Transverse colon (tissue), 4 donors: ENCODE data around the gene ASH1L. TPM values are rescaled to one million over a fixed set of nuclear protein-coding genes. Genes with fewer than 3 reads are reported as not detected.

Source experiments
- DNase-seq: peaks from one replicate; pipeline ENCODE4 v3.0.0-alpha.2; 2019
- H3K27ac ChIP-seq, 4 donors: fragments of 200-600 bp; sonication (generic); 2 replicates each; pipeline ENCODE4 v1.5.1; 2016 to 2018; ENCODE audit warnings: inconsistent platforms in 4 of 4
- H3K27me3 ChIP-seq: fragments of 200-600 bp; sonication (generic); 2 replicates; pipeline ENCODE4 v1.5.1; 2017; ENCODE audit warnings: inconsistent platforms
- H3K36me3 ChIP-seq, 4 donors: fragments of 200-600 bp; sonication (generic); 2 replicates each; pipeline ENCODE4 v1.5.1; 2017 to 2019; ENCODE audit warnings: inconsistent platforms in 4 of 4
- H3K4me1 ChIP-seq, 4 donors: fragments of 200-600 bp; sonication (generic); 2 replicates each; pipeline ENCODE4 v1.5.1; 2017 to 2020; ENCODE audit warnings: inconsistent platforms in 4 of 4
- H3K4me3 ChIP-seq, 4 donors: fragments of 200-600 bp; sonication (generic); 1 replicate in 1 of 4; 2 replicates in 3 of 4; pipeline versions ENCODE4 v1.5.1 to v1.6.1; 2017 to 2019; ENCODE audit warnings: inconsistent platforms in 4 of 4
- H3K9me3 ChIP-seq, 2 donors: fragments of 200-600 bp; sonication (generic); 2 replicates each; pipeline ENCODE4 v1.5.1; 2017 to 2019; ENCODE audit warnings: inconsistent platforms in 2 of 2
- EP300 ChIP-seq: sonication (generic); formaldehyde crosslinking; IDR thresholded peaks from one replicate; pipeline ENCODE4 v1.6.1; 2017; ENCODE audit warnings: antibody characterized with exemption, low read depth
- POLR2A ChIP-seq: fragments of 450-650 bp; IDR thresholded peaks from one replicate; pipeline ENCODE4 v1.6.1; 2016; ENCODE audit warnings: antibody characterized with exemption, mild to moderate bottlenecking, moderate library complexity
- POLR2AphosphoS5 ChIP-seq, 3 donors: sonication (generic); formaldehyde crosslinking; IDR thresholded peaks; one replicate each; pipeline ENCODE4 v1.6.1; 2016; ENCODE audit warnings: antibody characterized with exemption in 3 of 3
- WGBS, 2 donors: methylation state at CpG; one replicate each; pipeline ENCODE4 v1.1.5; 2018; ENCODE audit warnings: low coverage in 1 of 2; 5-methylcytosine and 5-hydroxymethylcytosine counted together
- in situ Hi-C, 4 donors: fragments of 200-750 bp; cut with MboI; loops; one replicate each; pipeline versions ENCODE4 v1.15.0 to v1.15.1; 2017; ENCODE audit warnings: low sequenced_read_pairs in 3 of 4, low pct_ligation_motif_present in 1 of 4, low pct_unique_long_range_greater_than_20kb in 1 of 4
- intact Hi-C: fragments of 100-400 bp; cut with DNase I; formaldehyde crosslinking; loops from one replicate; pipeline ENCODE4 v1.15.1; 2023; ENCODE audit warnings: low total_unique reads
- total RNA-seq, 4 donors: library from RNA; depleted of rRNA; stranded (reverse); fragments of >200 nt; gene quantifications; one replicate each; pipeline ENCODE4 v1.1.0, GENCODE V29; 2016
- TF ChIP-seq, protein P1 (sequence below), 5 experiments: fragments of 200-600 bp in 3 of 5; fragments of 450-650 bp in 2 of 5; sonication (generic) in 3 of 5; IDR thresholded peaks; 1 replicate in 2 of 5; 2 replicates in 3 of 5; pipeline ENCODE4 v1.5.1; 2016 to 2017; ENCODE audit warnings: antibody characterized with exemption in 5 of 5, inconsistent platforms in 3 of 5, mild to moderate bottlenecking in 2 of 5, moderate library complexity in 1 of 5

Gene ASH1L
- total RNA-seq, 4 donors from 2014 or later = 47.4 to 206 (median 89.1) TPM

DNA sequence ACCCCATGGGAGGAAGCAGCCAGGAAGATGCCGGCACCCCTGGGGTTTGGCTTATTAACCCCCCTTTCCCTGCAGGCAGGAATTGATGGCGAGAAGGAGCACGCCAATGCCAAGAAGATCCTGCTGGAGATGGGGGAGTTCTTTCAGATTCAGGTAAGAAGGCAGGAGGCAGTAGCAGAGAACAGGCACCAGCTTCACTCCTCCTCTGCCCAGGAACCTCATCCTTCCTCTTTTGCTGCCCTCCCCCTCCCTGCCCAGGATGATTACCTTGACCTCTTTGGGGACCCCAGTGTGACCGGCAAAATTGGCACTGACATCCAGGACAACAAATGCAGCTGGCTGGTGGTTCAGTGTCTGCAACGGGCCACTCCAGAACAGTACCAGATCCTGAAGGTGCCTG is 243.1 kb downstream of the ASH1L start:
- no peak for DNase-seq
- TF ChIP-seq EP300 (no peak), POLR2A (no peak), POLR2AphosphoS5 (IDR thresholded peaks at IDR 0.05) (no peak)
- TF ChIP-seq, protein P1, sequence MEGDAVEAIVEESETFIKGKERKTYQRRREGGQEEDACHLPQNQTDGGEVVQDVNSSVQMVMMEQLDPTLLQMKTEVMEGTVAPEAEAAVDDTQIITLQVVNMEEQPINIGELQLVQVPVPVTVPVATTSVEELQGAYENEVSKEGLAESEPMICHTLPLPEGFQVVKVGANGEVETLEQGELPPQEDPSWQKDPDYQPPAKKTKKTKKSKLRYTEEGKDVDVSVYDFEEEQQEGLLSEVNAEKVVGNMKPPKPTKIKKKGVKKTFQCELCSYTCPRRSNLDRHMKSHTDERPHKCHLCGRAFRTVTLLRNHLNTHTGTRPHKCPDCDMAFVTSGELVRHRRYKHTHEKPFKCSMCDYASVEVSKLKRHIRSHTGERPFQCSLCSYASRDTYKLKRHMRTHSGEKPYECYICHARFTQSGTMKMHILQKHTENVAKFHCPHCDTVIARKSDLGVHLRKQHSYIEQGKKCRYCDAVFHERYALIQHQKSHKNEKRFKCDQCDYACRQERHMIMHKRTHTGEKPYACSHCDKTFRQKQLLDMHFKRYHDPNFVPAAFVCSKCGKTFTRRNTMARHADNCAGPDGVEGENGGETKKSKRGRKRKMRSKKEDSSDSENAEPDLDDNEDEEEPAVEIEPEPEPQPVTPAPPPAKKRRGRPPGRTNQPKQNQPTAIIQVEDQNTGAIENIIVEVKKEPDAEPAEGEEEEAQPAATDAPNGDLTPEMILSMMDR (IDR thresholded peaks at IDR 0.05) = no peak
- no peak overlapping the region for H3K4me3 ChIP-seq
- no peaks in the 10 kb centered on the region for H3K36me3 ChIP-seq
- H3K4me1 ChIP-seq = peaks cover 9 to 41% (median 32%) of the 10 kb centered on the region in 4 donors
- intact Hi-C loops = no loop called here
- in situ Hi-C loops = loop anchor here in 2 of 4 donors (10.0 kb wide), 1 partner anchor 65 kb away; the partner anchor contains the start of gene ENTREP3 (in 2 of the 2)
- WGBS, 2 donors = 89% methylated on average over 5 of the region's 5 CpGs; no CpG with 5 or more reads in 1 of the 2 donors
- H3K27me3 ChIP-seq = no peaks in the 10 kb centered on the region
- H3K27ac ChIP-seq = peak overlapping the region in 1 of 4 donors; percentile 100
- H3K9me3 ChIP-seq = no peaks in the 10 kb centered on the region

DNA sequence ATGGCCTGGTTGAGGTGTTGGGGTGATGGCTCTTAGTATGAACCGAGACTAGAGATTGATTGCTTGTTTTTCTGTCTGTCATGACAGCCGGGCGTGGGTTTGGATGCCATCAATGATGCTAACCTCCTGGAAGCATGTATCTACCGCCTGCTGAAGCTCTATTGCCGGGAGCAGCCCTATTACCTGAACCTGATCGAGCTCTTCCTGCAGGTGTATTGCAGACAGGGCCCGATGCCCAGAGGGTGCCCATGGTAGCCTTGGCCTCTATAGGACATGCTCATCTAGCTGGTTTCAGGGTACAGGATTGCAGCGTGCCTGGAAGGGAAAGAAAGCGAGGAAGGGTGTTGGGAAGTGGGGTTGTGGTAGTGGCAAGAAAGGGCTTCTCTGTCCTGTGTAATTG is 244.5 kb downstream of the ASH1L start:
- TF ChIP-seq POLR2AphosphoS5 (IDR thresholded peaks at IDR 0.05) (no peak), EP300 (no peak), POLR2A (no peak)
- TF ChIP-seq, protein P1 (IDR thresholded peaks at IDR 0.05) = no peak
- Histone ChIP-seq H3K9me3 (no peaks in the 10 kb centered on the region), H3K27me3 (no peaks in the 10 kb centered on the region), H3K36me3 (no peaks in the 10 kb centered on the region), H3K27ac (no peak overlapping the region), H3K4me3 (no peak overlapping the region), H3K4me1 (peaks cover 9 to 41% (median 32%) of the 10 kb centered on the region in 4 donors)
- intact Hi-C loops = no loop called here
- no peak for DNase-seq
- 83 to 91% methylated on average over 1 to 9 of the region's 9 CpGs for WGBS, 2 donors
- in situ Hi-C loops = loop anchor here in 2 of 4 donors (10.0 kb wide), 1 partner anchor 63 kb away; the partner anchor contains the start of gene ENTREP3 (in 2 of the 2)

DNA sequence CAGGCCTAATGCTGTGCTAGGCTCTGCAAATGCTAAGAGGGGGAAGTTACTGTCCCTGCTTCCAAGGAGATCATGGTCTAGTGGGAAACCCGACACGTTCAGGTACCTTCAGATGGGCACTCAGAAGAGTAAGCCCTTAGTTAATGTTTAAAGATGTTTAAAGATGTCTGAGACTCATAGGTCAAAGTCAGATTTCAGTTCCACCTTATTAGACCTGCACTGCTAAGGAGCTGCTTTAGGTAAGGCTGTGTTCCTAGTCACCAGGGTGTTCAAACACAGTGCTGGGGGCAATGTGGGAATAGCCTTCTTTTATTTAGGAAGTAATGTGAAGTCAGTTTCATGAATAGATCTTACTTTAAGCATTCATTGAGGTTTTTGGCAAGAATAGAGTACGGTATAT is 245.7 kb downstream of the ASH1L start:
- in situ Hi-C loops = loop anchor here in 2 of 4 donors (10.0 kb wide), 1 partner anchor 62 kb away; the partner anchor contains the start of gene ENTREP3 (in 2 of the 2)
- WGBS, 2 donors = 15 to 61% methylated on average over 2 to 3 of the region's 3 CpGs

GRCh38 chr1:155313261-155313660 is 249.3 kb downstream of the ASH1L start:
- H3K4me1 ChIP-seq = peaks cover 4 to 30% (median 23%) of the 10 kb centered on the region in 4 donors
- intact Hi-C loops = no loop called here
- in situ Hi-C loops = loop anchor here in 2 of 4 donors (10.0 kb wide), 1 partner anchor 58 kb away; the partner anchor contains the start of gene ENTREP3 (in 2 of the 2)
- H3K27me3 ChIP-seq = no peaks in the 10 kb centered on the region
- DNase-seq = no peak
- 92 to 94% methylated on average over 2 to 8 of the region's 8 CpGs for WGBS, 2 donors
- no peak for TF ChIP-seq POLR2AphosphoS5 (IDR thresholded peaks at IDR 0.05)
- TF ChIP-seq, protein P1 (IDR thresholded peaks at IDR 0.05) = no peak
- TF ChIP-seq POLR2A = no peak
- no peak for TF ChIP-seq EP300
- H3K4me3 ChIP-seq = no peak overlapping the region
- no peaks in the 10 kb centered on the region for H3K9me3 ChIP-seq
- no peaks in the 10 kb centered on the region for H3K36me3 ChIP-seq
- H3K27ac ChIP-seq = no peak overlapping the region

More for the DNA sequence above, 245.7 kb downstream of the ASH1L start:
- no peak overlapping the region for H3K4me3 ChIP-seq
- intact Hi-C loops = no loop called here
- no peak for DNase-seq
- H3K4me1 ChIP-seq = peaks cover 7 to 30% (median 22%) of the 10 kb centered on the region in 4 donors
- H3K36me3 ChIP-seq = no peaks in the 10 kb centered on the region
- peak overlapping the region; percentile 21 to 34 (median 28) for H3K27ac ChIP-seq
- no peak for TF ChIP-seq POLR2A
- no peak for TF ChIP-seq POLR2AphosphoS5 (IDR thresholded peaks at IDR 0.05)
- TF ChIP-seq EP300 = no peak
- TF ChIP-seq, protein P1 (IDR thresholded peaks at IDR 0.05) = no peak
- no peaks in the 10 kb centered on the region for H3K9me3 ChIP-seq
- H3K27me3 ChIP-seq = no peaks in the 10 kb centered on the region
